IMR-90 (cell line): ENCODE results near the gene CMTR1. TPM values are rescaled to one million over a fixed set of nuclear protein-coding genes. Genes with fewer than 3 reads are reported as not detected.

Experiments
- ATAC-seq: fragments of 200-7000 bp; cut with Tn5 transposase; 2 replicates; pipeline ENCODE4 v1.9.1; 2020; ENCODE audit warnings: low read depth, mild to moderate bottlenecking, moderate library complexity
- BruUV-seq: library from RNA; stranded (reverse); fragments of 400-500 nt; replicated peaks from 2 replicates; lab custom pipeline; 2021; lab: Mats Ljungman, UMichigan
- CTCF ChIA-PET: fragments of 300-600 bp; formaldehyde crosslinking; extraction: SDS; loops from one replicate; lab custom pipeline; 2021; ENCODE audit warnings: antibody characterized with exemption; lab: Yijun Ruan, JAX
- POLR2A ChIA-PET: fragments of 300-600 bp; sonication (Branson Sonifier 250); formaldehyde crosslinking; loops from one replicate; lab custom pipeline; 2022; ENCODE audit warnings: antibody characterized with exemption; ENCODE audit not compliant: unreplicated experiment; lab: Charles Lee
- DNase-seq: peaks from one replicate; pipeline ENCODE4 v3.0.0; 2013
- H2AFZ ChIP-seq: replicated peaks from 2 replicates; pipeline ENCODE3; 2013; ENCODE audit warnings: low read length, mild to moderate bottlenecking; ENCODE audit not compliant: poor library complexity
- H2AK5ac ChIP-seq: 2 replicates; pipeline ENCODE4 v1.6.1; 2013; ENCODE audit warnings: low read depth, low read length, inconsistent platforms
- H2AK9ac ChIP-seq: replicated peaks from 2 replicates; pipeline ENCODE3; 2013; ENCODE audit warnings: mild to moderate bottlenecking, low read depth, low read length, moderate library complexity; ENCODE audit not compliant: poor library complexity
- H2BK120ac ChIP-seq: 2 replicates; pipeline ENCODE4 v1.6.1; 2013; ENCODE audit warnings: low read depth, low read length, inconsistent platforms
- H2BK15ac ChIP-seq: 3 replicates; pipeline ENCODE4 v1.6.1; 2013; ENCODE audit warnings: low read depth, low read length, inconsistent platforms
- H2BK20ac ChIP-seq: 2 replicates; pipeline ENCODE4 v1.6.1; 2013; ENCODE audit warnings: low read depth, mild to moderate bottlenecking, inconsistent platforms, low read length, moderate library complexity
- H2BK5ac ChIP-seq: 2 replicates; pipeline ENCODE4 v1.6.1; 2013; ENCODE audit warnings: mild to moderate bottlenecking, low read depth, low read length, inconsistent platforms; ENCODE audit not compliant: poor library complexity, severe bottlenecking
- H3K14ac ChIP-seq: replicated peaks from 2 replicates; pipeline ENCODE4 v1.6.1; 2013; ENCODE audit warnings: low read depth, low read length, inconsistent platforms
- H3K18ac ChIP-seq: 2 replicates; pipeline ENCODE4 v1.6.1; 2013; ENCODE audit warnings: low read depth, low read length, control low read depth
- H3K23ac ChIP-seq: 2 replicates; pipeline ENCODE4 v1.6.1; 2013; ENCODE audit warnings: low read depth, low read length, inconsistent platforms
- H3K27ac ChIP-seq: 2 replicates; pipeline ENCODE4 v1.5.1; 2013; ENCODE audit warnings: mild to moderate bottlenecking, control low read depth, low read length; ENCODE audit not compliant: insufficient read depth
- H3K27me3 ChIP-seq: 2 replicates; pipeline ENCODE4 v1.6.1; 2013; ENCODE audit warnings: low read length; ENCODE audit not compliant: control insufficient read depth, insufficient read depth
- H3K36me3 ChIP-seq: 2 replicates; pipeline ENCODE4 v1.6.1; 2013; ENCODE audit warnings: low read length, mixed read lengths; ENCODE audit not compliant: control insufficient read depth, insufficient read depth
- H3K4ac ChIP-seq: 2 replicates; pipeline ENCODE4 v1.6.1; 2013; ENCODE audit warnings: low read depth, low read length, inconsistent platforms
- H3K4me1 ChIP-seq: 2 replicates; pipeline ENCODE4 v1.6.1; 2013; ENCODE audit warnings: low read length, mixed read lengths; ENCODE audit not compliant: control insufficient read depth, insufficient read depth
- H3K4me2 ChIP-seq: 2 replicates; pipeline ENCODE4 v1.6.1; 2013; ENCODE audit warnings: low read depth, mild to moderate bottlenecking, control low read depth, low read length, moderate library complexity
- H3K4me3 ChIP-seq: 2 replicates; pipeline ENCODE4 v1.5.1; 2013; ENCODE audit warnings: low read depth, mild to moderate bottlenecking, control low read depth, low read length, moderate library complexity; ENCODE audit not compliant: insufficient read depth
- H3K56ac ChIP-seq: 2 replicates; pipeline ENCODE4 v1.6.1; 2013; ENCODE audit warnings: low read length, inconsistent platforms; ENCODE audit not compliant: insufficient read depth; ENCODE audit errors: extremely low read depth
- H3K79me1 ChIP-seq, 2 experiments: 2 replicates each; pipeline ENCODE4 v1.6.1; 2013; ENCODE audit warnings: low read length in 2 of 2, inconsistent platforms in 1 of 2, low read depth in 1 of 2
- H3K9ac ChIP-seq: 2 replicates; pipeline ENCODE4 v1.6.1; 2013; ENCODE audit warnings: low read depth, low read length, control low read depth
- H3K9me1 ChIP-seq: 2 replicates; pipeline ENCODE4 v1.6.1; 2013; ENCODE audit warnings: low read length, inconsistent platforms; ENCODE audit not compliant: insufficient read depth
- H3K9me3 ChIP-seq: 2 replicates; pipeline ENCODE4 v1.6.1; 2013; ENCODE audit warnings: low read length; ENCODE audit not compliant: control insufficient read depth, insufficient read depth
- H4K20me1 ChIP-seq: 2 replicates; pipeline ENCODE4 v1.6.1; 2013; ENCODE audit warnings: low read length, inconsistent platforms; ENCODE audit not compliant: insufficient read depth
- H4K5ac ChIP-seq: 2 replicates; pipeline ENCODE4 v1.6.1; 2013; ENCODE audit warnings: mild to moderate bottlenecking, low read depth, low read length, control low read depth
- H4K8ac ChIP-seq, 2 experiments: 2 replicates each; pipeline ENCODE4 v1.6.1; 2013; ENCODE audit warnings: low read depth in 2 of 2, low read length in 2 of 2, control low read depth in 1 of 2, inconsistent platforms in 1 of 2
- H4K91ac ChIP-seq: 2 replicates; pipeline ENCODE4 v1.6.1; 2013; ENCODE audit warnings: low read depth, low read length, inconsistent platforms; ENCODE audit not compliant: insufficient read depth
- ELK1 ChIP-seq: fragments of 150-350 bp; IDR thresholded peaks from 2 replicates; pipeline ENCODE4 v1.6.1; 2016; ENCODE audit warnings: low read depth, mild to moderate bottlenecking, low read length, moderate library complexity, borderline replicate concordance
- RAD21 ChIP-seq: IDR thresholded peaks from 2 replicates; pipeline ENCODE4 v1.6.1; 2012; ENCODE audit warnings: low read length, improper control_type of control experiment
- RFX5 ChIP-seq: IDR thresholded peaks from 2 replicates; pipeline ENCODE4 v1.8.0; 2012; ENCODE audit warnings: low read depth, mild to moderate bottlenecking, low read length, moderate library complexity
- SMC3 ChIP-seq: fragments of 150-350 bp; IDR thresholded peaks from 2 replicates; pipeline ENCODE4 v1.6.1; 2016; ENCODE audit warnings: low read depth, mild to moderate bottlenecking, antibody characterized with exemption, low read length, moderate library complexity
- USF2 ChIP-seq: fragments of 150-350 bp; IDR thresholded peaks from 2 replicates; pipeline ENCODE4 v1.6.1; 2017; ENCODE audit warnings: mild to moderate bottlenecking, antibody characterized with exemption, low read length, low read depth
- whole genome bisulfite sequencing, 2 experiments: methylation state at CpG; one replicate each; pipeline versions ENCODE4 v1.1.5 to v1.1.7; 2013; ENCODE audit warnings: missing lambda C conversion rate in 2 of 2; ENCODE audit not compliant: insufficient read length in 1 of 2; ENCODE audit errors: extremely low coverage in 2 of 2; 5-methylcytosine and 5-hydroxymethylcytosine counted together
- dilution Hi-C: fragments of 300-500 bp; cut with HindIII; formaldehyde crosslinking; loops from one replicate; pipeline ENCODE4 v1.14.3; 2018; ENCODE audit warnings: low sequenced_read_pairs; ENCODE audit not compliant: unreplicated experiment
- in situ Hi-C: fragments of 300-500 bp; cut with MboI; formaldehyde crosslinking; loops from 3 replicates; pipeline ENCODE4 v1.14.3; 2019; ENCODE audit warnings: low sequenced_read_pairs, inconsistent platforms, mixed read lengths
- intact Hi-C: fragments of 100-400 bp; cut with micrococcal nuclease; formaldehyde crosslinking; loops from 2 replicates; pipeline ENCODE4 v1.10.0; 2022
- polyA plus RNA-seq, 3 experiments: library from polyadenylated mRNA; depleted of rRNA; stranded (reverse); fragments of >200 nt; gene quantifications; 2 replicates each; pipeline ENCODE4 v1.2.3, GENCODE V29; 2012; ENCODE audit warnings: low replicate concordance in 1 of 3
- total RNA-seq: library from RNA; depleted of rRNA; stranded (reverse); fragments of >200 nt; gene quantifications from 2 replicates; pipeline ENCODE4 v1.2.3, GENCODE V29; 2012

The CMTR1 gene
- total and polyA plus RNA-seq, 2 of the 4 experiments (the other 2 are of a cell fraction): 22.6 to 30.1 TPM

GRCh38 chr6:37486121-37486839 lies 53.3 kb downstream of the CMTR1 start:
- Histone ChIP-seq H4K8ac (no peak overlapping the region), H3K27me3 (no peaks in the 10 kb centered on the region), H2BK15ac (no peak overlapping the region), H4K5ac (no peak overlapping the region), H3K9me1 (no peaks in the 10 kb centered on the region; the same call in 1 of the 2 replicates), H4K20me1 (peaks cover 19% of the 10 kb centered on the region), H3K14ac (no peak overlapping the region), H3K4me3 (no peak overlapping the region), H2AFZ (no peak overlapping the region), H2AK9ac (no peak overlapping the region), H2BK20ac (no peak overlapping the region), H3K4me1 (no peaks in the 10 kb centered on the region), H2BK120ac (no peak overlapping the region), H3K4me2 (no peak overlapping the region), H3K79me1 (peaks cover 0 to 19% of the 10 kb centered on the region in 2 experiments; a peak in 2 of 4 replicates), H2AK5ac (no peak overlapping the region), H3K56ac (no peak overlapping the region), H3K18ac (no peak overlapping the region), H3K9ac (no peak overlapping the region), H3K27ac (no peak overlapping the region), H3K4ac (no peak overlapping the region), H3K9me3 (no peaks in the 10 kb centered on the region), H3K23ac (no peak overlapping the region), H4K91ac (no peak overlapping the region), H2BK5ac (no peak overlapping the region), H3K36me3 (peaks cover 20% of the 10 kb centered on the region)
- CTCF ChIA-PET: no interaction called here
- TF ChIP-seq RAD21: no peak
- TF ChIP-seq USF2: no peak
- no peak for TF ChIP-seq RFX5
- no peak for TF ChIP-seq SMC3
- TF ChIP-seq ELK1: no peak
- intact Hi-C loops (no loop called here), dilution Hi-C loops (no loop called here), in situ Hi-C loops (no loop called here)
- WGBS, 2 experiments: 80% methylated on average over 1 of the region's 8 CpGs; no CpG with 5 or more reads in 1 of the 2 experiments
- POLR2A ChIA-PET: no interaction called here
- BruUV-seq: no TSS peak
- ATAC-seq (no peak), DNase-seq (no peak)
